GM06990 (cell line): ENCODE data around the gene NEUROD2.

ENCODE experiments used
- DNase-seq: peaks from one replicate; pipeline ENCODE4 v3.0.0-alpha.2; 2011; ENCODE audit not compliant: insufficient read length; ENCODE audit errors: extremely low read depth
- H3K27me3 ChIP-seq: replicated peaks from 2 replicates; pipeline ENCODE4 v1.6.0; 2011; ENCODE audit warnings: low read length; ENCODE audit not compliant: control insufficient read depth, insufficient read depth
- H3K36me3 ChIP-seq: 2 replicates; pipeline ENCODE4 v1.5.1; 2011; ENCODE audit warnings: low read length; ENCODE audit not compliant: control insufficient read depth, insufficient read depth
- H3K4me3 ChIP-seq: replicated peaks from 2 replicates; pipeline ENCODE4 v1.5.1; 2011; ENCODE audit warnings: low read depth, mild to moderate bottlenecking, control low read depth, low read length
- TF ChIP-seq, protein P1 (sequence below): IDR thresholded peaks from 2 replicates; pipeline ENCODE4 v1.5.1; 2011; ENCODE audit warnings: low read length, control low read depth, mild to moderate bottlenecking, inconsistent platforms; ENCODE audit not compliant: insufficient read depth, poor library complexity, severe bottlenecking

Gene NEUROD2

DNA sequence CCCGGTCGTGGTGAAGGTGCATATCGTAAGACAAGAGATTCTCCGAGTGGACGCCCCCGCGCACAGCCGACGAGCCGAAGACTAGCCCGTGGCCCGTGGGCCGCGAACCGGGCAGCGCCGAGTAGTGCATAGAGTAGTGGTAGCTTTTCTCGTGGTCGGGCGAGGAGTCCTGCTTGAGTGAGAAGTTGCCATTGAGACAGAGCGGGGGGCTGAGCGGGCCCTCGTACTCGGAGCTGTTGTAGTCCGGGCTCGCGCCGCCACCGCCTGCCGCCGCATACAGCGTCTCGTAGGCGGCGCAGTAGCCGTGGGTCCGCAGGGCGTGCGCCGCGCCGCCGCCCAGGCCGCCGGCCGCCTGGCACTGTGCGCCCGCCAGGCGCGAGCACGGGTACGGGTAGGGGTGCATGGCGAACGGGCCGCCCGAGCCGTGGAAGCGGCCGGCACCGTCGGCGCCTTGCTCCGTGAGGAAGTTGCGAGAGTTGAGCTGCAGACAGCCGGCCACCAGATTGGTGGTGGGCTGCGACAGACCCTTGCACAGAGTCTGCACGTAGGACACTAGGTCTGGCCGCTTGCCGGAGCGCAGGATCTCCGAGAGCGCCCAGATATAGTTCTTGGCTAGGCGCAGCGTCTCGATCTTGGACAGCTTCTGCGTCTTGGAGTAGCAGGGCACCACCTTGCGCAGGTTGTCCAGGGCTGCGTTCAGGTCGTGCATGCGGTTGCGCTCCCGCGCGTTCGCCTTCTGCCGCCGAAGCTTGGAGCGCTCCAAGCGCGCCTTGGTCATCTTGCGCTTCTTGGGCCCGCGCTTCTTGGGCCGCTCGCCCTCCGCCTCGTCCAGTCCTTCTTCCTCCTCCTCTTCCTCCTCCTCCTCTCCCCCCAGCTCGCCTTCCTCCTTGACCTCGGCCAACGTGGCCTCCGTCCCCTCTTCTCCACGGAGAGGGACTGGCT lies 2.0 kb downstream of the NEUROD2 start:
- Histone ChIP-seq H3K4me3 (no peak overlapping the region), H3K36me3 (no peaks in the 10 kb centered on the region), H3K27me3 (peaks cover 6% of the 10 kb centered on the region)
- DNase-seq: peak; percentile 42
- TF ChIP-seq, protein P1, sequence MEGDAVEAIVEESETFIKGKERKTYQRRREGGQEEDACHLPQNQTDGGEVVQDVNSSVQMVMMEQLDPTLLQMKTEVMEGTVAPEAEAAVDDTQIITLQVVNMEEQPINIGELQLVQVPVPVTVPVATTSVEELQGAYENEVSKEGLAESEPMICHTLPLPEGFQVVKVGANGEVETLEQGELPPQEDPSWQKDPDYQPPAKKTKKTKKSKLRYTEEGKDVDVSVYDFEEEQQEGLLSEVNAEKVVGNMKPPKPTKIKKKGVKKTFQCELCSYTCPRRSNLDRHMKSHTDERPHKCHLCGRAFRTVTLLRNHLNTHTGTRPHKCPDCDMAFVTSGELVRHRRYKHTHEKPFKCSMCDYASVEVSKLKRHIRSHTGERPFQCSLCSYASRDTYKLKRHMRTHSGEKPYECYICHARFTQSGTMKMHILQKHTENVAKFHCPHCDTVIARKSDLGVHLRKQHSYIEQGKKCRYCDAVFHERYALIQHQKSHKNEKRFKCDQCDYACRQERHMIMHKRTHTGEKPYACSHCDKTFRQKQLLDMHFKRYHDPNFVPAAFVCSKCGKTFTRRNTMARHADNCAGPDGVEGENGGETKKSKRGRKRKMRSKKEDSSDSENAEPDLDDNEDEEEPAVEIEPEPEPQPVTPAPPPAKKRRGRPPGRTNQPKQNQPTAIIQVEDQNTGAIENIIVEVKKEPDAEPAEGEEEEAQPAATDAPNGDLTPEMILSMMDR: no peak

DNA sequence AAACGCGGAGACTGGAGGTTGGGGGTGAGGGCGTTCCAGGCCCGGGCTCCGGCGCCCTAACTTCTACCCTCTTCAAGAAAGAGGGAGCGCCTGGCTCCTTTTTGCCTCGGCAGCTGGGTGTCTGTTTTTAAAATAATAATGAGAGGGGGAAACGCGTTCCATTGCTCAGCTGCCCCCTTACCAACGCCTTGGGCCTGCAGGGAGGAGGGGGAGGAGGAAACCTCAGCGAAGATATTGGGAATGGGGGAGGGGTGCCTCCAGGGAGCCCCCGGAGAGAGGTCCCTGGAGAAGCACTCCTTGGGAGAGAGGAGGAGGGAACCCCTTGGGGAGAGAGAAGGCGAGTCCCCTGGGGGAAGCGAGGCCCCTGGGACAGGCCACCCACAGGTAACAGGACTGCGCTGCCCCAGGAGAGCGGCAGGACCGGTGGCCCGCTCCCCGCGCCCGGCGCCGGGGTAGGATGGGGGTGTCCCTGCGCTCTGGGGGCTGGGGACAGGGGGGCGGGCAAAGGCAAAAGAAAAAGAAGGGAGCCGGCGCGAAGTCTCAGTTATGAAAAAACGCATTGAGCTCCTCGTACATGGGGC lies 2.7 kb downstream of the NEUROD2 start:
- DNase-seq: no peak
- TF ChIP-seq, protein P1: no peak
- Histone ChIP-seq H3K4me3 (no peak overlapping the region), H3K27me3 (peaks cover 10% of the 10 kb centered on the region), H3K36me3 (no peaks in the 10 kb centered on the region)

DNA sequence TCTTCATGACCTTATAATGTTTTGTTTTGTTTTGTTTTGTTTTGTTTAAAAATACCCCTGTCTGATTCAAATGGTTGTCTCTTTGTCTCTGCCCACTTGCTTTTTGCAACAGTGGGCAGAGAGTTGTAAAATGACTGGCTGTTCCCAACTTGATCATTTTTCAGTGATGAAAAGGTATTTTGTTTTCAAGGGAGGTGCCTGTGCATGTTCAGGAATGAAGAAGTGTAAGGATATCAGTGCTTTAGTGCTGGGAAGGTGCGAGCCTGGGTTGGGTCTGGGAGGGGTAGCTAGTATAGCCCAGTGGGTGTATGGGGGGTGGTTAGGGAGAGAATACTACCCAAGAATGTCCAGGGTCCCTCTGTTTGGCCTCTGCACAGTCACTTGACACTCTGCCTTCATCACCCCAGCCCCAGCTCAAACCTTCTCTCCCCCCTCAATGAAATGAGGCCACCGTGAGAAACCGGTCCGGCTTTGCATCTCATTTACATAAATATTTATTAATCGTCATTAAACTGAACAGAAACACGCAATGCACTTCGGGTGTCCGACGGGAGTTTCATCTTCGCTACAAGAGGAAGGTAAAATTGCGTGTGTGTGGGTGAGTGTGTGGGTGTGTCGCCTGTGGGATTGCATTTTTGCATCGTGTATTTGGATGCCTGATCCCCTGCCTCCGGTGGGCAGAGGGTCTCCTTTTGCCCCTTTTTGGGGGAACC lies 4.3 kb downstream of the NEUROD2 start:
- H3K4me3 ChIP-seq: no peak overlapping the region
- TF ChIP-seq, protein P1: no peak
- H3K27me3 ChIP-seq: peaks cover 12% of the 10 kb centered on the region
- H3K36me3 ChIP-seq: no peaks in the 10 kb centered on the region
- no peak for DNase-seq

DNA sequence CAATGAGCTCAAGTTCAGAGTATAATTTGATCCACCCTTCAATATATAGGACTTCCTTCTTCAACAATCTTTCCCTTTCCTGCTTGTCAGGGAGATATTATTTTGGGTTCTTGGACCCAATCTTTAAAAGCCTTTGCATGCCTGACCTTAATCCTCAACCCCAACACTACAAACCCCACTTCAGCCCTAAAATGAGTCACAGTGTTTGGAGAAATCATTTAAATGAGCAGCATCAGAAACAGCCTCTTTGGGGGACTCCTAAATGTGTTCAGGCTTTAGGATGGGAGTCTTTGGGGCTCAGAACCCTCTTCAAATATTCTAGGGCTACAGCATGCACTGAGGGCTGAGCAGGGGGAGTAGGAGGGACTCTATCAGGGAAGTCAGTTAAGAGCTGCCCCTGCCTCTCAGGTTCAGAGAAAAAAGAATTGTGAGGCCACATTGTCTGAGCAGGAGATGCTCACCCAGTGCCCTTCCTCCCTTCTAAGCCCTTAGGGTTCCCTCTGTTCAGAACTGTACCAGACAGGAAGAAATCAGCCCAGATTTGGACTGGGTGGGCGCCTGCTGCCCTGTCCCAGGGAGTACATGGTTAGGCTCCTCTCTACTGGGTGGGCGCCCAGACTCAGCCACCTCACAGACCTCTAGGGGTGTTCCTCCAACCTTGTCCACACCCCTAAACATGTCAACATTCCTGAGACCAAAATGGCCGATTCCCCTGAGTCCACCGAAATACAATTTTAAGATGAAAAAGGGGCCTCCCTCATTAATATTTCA lies 5.0 kb downstream of the NEUROD2 start:
- TF ChIP-seq, protein P1: no peak
- no peak overlapping the region for H3K4me3 ChIP-seq
- DNase-seq: no peak

DNA sequence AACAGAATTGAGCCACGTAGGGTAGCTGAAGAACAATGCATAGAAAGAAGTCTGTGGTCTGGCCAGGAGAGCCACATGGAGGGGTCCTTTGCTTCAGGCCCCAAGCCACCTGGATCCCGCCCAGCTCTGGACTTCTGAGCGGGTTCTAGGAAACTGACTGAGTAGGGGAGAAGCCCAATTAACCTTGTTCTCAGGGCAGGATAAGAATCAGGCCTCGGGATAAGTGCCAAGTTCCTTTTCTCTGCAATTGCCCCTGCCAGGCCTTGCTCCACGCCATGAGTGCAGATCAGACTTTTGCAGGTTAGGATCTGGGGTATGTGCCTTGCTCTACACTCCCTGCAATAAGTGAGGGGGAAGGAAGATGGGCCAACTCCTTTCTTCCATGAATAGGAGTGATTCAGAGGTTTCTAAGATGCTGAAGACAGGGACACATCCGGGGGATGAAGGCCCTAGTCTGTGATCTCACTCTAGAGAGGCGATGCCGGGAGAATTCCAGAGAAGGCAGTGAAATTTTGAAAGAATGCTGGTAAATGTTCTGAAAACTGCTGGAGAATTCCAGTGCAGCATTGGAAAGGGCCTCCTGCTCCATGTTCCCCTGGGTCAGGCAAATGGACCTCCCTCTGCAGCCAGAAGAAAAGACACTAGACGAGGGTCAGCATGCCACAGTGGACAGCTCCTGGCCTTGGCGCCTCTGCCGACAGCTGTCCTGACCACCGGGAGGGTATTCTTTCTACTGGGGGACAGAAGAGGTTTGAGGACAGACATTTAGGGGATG lies 5.8 kb downstream of the NEUROD2 start:
- no peak for DNase-seq
- Histone ChIP-seq H3K27me3 (peaks cover 11% of the 10 kb centered on the region), H3K36me3 (no peaks in the 10 kb centered on the region), H3K4me3 (no peak overlapping the region)
- TF ChIP-seq, protein P1: no peak

More for the DNA sequence above, 5.0 kb downstream of the NEUROD2 start:
- peaks cover 11% of the 10 kb centered on the region for H3K27me3 ChIP-seq
- H3K36me3 ChIP-seq: no peaks in the 10 kb centered on the region
